K562 (cell line): ENCODE measurements around the gene KMT5C. TPM values are rescaled to one million over a fixed set of nuclear protein-coding genes. Genes with fewer than 3 reads are reported as not detected.

Source experiments
- CEBPG ChIP-seq, 3 experiments: fragments of 200-800 bp in 1 of 3; sonication (Bioruptor generic) in 1 of 3; sonication (generic) in 1 of 3; formaldehyde crosslinking in 1 of 3; IDR thresholded peaks in 2 of 3; conservative IDR thresholded peaks in 1 of 3; 2 replicates each; pipeline versions ENCODE4 v1.6.1 to v1.8.0; 2016 to 2022; ENCODE audit warnings: missing compliant biosample characterization in 2 of 3, missing genetic modification characterization in 2 of 3, mild to moderate bottlenecking in 1 of 3, missing genetic modification reagents in 1 of 3
- EWSR1 ChIP-seq: fragments of 450-650 bp; IDR thresholded peaks from 2 replicates; pipeline ENCODE4 v1.6.1; 2018; ENCODE audit warnings: borderline replicate concordance, mild to moderate bottlenecking, low read depth, moderate library complexity; ENCODE audit not compliant: partially characterized antibody
- HSF4 ChIP-seq: fragments of 250-450 bp; sonication (Bioruptor Pico); IDR thresholded peaks from 2 replicates; pipeline ENCODE4 v2.1.2; 2022; ENCODE audit warnings: mild to moderate bottlenecking, moderate library complexity, borderline replicate concordance
- MAZ ChIP-seq, 2 experiments: fragments of 450-650 bp in 1 of 2; sonication (generic) in 1 of 2; formaldehyde crosslinking; IDR thresholded peaks in 1 of 2; conservative IDR thresholded peaks in 1 of 2; 2 replicates each; pipeline versions ENCODE4 v1.4.0 to v1.5.0; 2020; ENCODE audit warnings: mild to moderate bottlenecking in 1 of 2, missing genetic modification reagents in 1 of 2
- NCOA1 ChIP-seq: fragments of 450-650 bp; IDR thresholded peaks from 2 replicates; pipeline ENCODE4 v1.6.1; 2016; ENCODE audit warnings: low read depth
- NEUROD1 ChIP-seq: fragments of 150-350 bp; IDR thresholded peaks from 2 replicates; pipeline ENCODE4 v1.6.1; 2014; ENCODE audit warnings: borderline replicate concordance, low read length, low read depth; ENCODE audit not compliant: partially characterized antibody
- NR2C1 ChIP-seq, 2 experiments: fragments of 450-650 bp; IDR thresholded peaks; 2 replicates each; pipeline ENCODE4 v1.6.1; 2017; ENCODE audit warnings: mild to moderate bottlenecking in 2 of 2, antibody characterized with exemption in 1 of 2, inconsistent platforms in 1 of 2, missing compliant biosample characterization in 1 of 2, missing genetic modification characterization in 1 of 2
- PCBP1 ChIP-seq: fragments of 200-400 bp; formaldehyde crosslinking; IDR thresholded peaks from 2 replicates; pipeline ENCODE4 v1.6.1; 2018; ENCODE audit warnings: mild to moderate bottlenecking, low read depth, low read length; ENCODE audit not compliant: poor library complexity, severe bottlenecking
- PPARD ChIP-seq: fragments of 250-450 bp; sonication (Bioruptor Pico); IDR thresholded peaks from 2 replicates; pipeline ENCODE4 v1.8.0; 2022; ENCODE audit warnings: inconsistent platforms, mild to moderate bottlenecking, moderate library complexity
- SMC3 ChIP-seq: conservative IDR thresholded peaks from 2 replicates; pipeline ENCODE4 v1.6.1; 2011; ENCODE audit warnings: low read depth, low read length, improper control_type of control experiment; ENCODE audit not compliant: insufficient read depth
- SNIP1 ChIP-seq: fragments of 450-650 bp; IDR thresholded peaks from 2 replicates; pipeline ENCODE4 v1.7.1; 2017; ENCODE audit warnings: low read depth, mild to moderate bottlenecking
- TAF7 ChIP-seq: fragments of 450-650 bp; IDR thresholded peaks from 2 replicates; pipeline ENCODE4 v1.6.1; 2016; ENCODE audit warnings: missing genetic modification characterization, missing compliant biosample characterization
- TCFL5 ChIP-seq: fragments of 250-450 bp; sonication (Bioruptor Pico); conservative IDR thresholded peaks from 2 replicates; pipeline ENCODE4 v1.6.1; 2021; ENCODE audit warnings: mild to moderate bottlenecking, moderate library complexity, matching md5 sums
- TEAD1 ChIP-seq, 2 experiments: fragments of 450-650 bp in 1 of 2; sonication (generic) in 1 of 2; formaldehyde crosslinking; IDR thresholded peaks; 2 replicates each; pipeline versions ENCODE4 v1.4.0 to v1.8.0; 2020 to 2022; ENCODE audit warnings: mild to moderate bottlenecking in 2 of 2, missing genetic modification reagents in 1 of 2
- TSHZ1 ChIP-seq: fragments of 250-450 bp; sonication (Bioruptor Pico); IDR thresholded peaks from 2 replicates; pipeline ENCODE4 v1.4.0; 2020; ENCODE audit warnings: mild to moderate bottlenecking, moderate library complexity
- XRCC4 ChIP-seq: IDR thresholded peaks from one replicate; pipeline ENCODE4 v1.6.1; 2011; ENCODE audit not compliant: insufficient read depth, insufficient read length; ENCODE audit errors: extremely low read depth
- ZNF184 ChIP-seq: sonication (generic); formaldehyde crosslinking; IDR thresholded peaks from 2 replicates; pipeline ENCODE4 v1.5.0; 2020; ENCODE audit warnings: missing genetic modification reagents
- ZNF23 ChIP-seq: fragments of 250-450 bp; sonication (Bioruptor Pico); IDR thresholded peaks from 2 replicates; pipeline ENCODE4 v1.4.0; 2020; ENCODE audit warnings: mild to moderate bottlenecking
- ZNF280A ChIP-seq: fragments of 450-650 bp; IDR thresholded peaks from 2 replicates; pipeline ENCODE4 v1.6.1; 2018; ENCODE audit warnings: mild to moderate bottlenecking, low read depth; ENCODE audit not compliant: partially characterized antibody
- ZNF282 ChIP-seq: sonication (generic); formaldehyde crosslinking; IDR thresholded peaks from 2 replicates; pipeline ENCODE4 v1.8.1; 2023; ENCODE audit warnings: missing genetic modification reagents
- ZNF3 ChIP-seq: fragments of 250-450 bp; sonication (Bioruptor Pico); IDR thresholded peaks from 2 replicates; pipeline ENCODE4 v1.5.0; 2021; ENCODE audit warnings: mild to moderate bottlenecking, moderate library complexity
- ZSCAN32 ChIP-seq: fragments of 450-650 bp; formaldehyde crosslinking; IDR thresholded peaks from 2 replicates; pipeline ENCODE4 v1.4.0; 2020; ENCODE audit warnings: mild to moderate bottlenecking, moderate library complexity
- polyA plus RNA-seq, 8 experiments: library from polyadenylated mRNA; depleted of rRNA in 4 of 8; stranded (reverse) in 5 of 8; unstranded in 3 of 8; fragments of >200 nt; fragmentation: Nextera tagmentation in 2 of 8; fragmentation: Illumina TruSeq in 1 of 8; extraction: Ambion mirVana in 2 of 8; extraction: Trizol in 1 of 8; gene quantifications; 2 replicates each; pipeline versions ENCODE4 v1.2.1 to v1.2.3, GENCODE V29; 2011 to 2014; ENCODE audit warnings: inconsistent platforms in 1 of 8, missing spikeins in 1 of 8
- total RNA-seq, 7 experiments: library from RNA; depleted of rRNA in 6 of 7; stranded (reverse); fragments of >200 nt in 6 of 7; fragmentation: Illumina TruSeq in 2 of 7; extraction: Trizol in 2 of 7; gene quantifications; 2 replicates each; pipeline versions ENCODE4 v1.2.1 to v1.2.3, GENCODE V29; 2011 to 2021; ENCODE audit warnings: low replicate concordance in 1 of 7

Gene KMT5C
- total and polyA plus RNA-seq, 9 of the 15 experiments (the other 6 are each of a cell fraction or from before 2014, with no cell fraction given), result 0.15 to 53.5 (median 16.6) TPM

GRCh38 chr19:55341595-55342531, 2.2 kb downstream of the KMT5C start (continued):
- TF ChIP-seq NCOA1 (no peak), TSHZ1 (CRISPR knock-in tag) (no peak), MAZ (CRISPR knock-in tag; conservative IDR thresholded peaks at IDR 0.05 in 1 of 2, IDR thresholded peaks at IDR 0.05 in 1 of 2) (no peak), EWSR1 (no peak), ZNF184 (CRISPR knock-in tag) (no peak), XRCC4 (no peak), ZNF280A (no peak), TAF7 (no peak), SNIP1 (no peak), ZSCAN32 (CRISPR knock-in tag) (no peak), SMC3 (no peak), TCFL5 (CRISPR knock-in tag) (no peak), ZNF23 (CRISPR knock-in tag) (no peak), PPARD (no peak), NEUROD1 (no peak), PCBP1 (peak; percentile 66), ZNF3 (CRISPR knock-in tag) (no peak), TEAD1 (CRISPR knock-in tag; IDR thresholded peaks at IDR 0.05) (peak in 1 of 2 experiments; percentile 39; a peak in 1 of 4 replicates), CEBPG (CRISPR knock-in tag; IDR thresholded peaks at IDR 0.05) (peak; percentile 9; the same call in 1 of the 2 replicates), CEBPG (tag; conservative IDR thresholded peaks at IDR 0.05 in 1 of 2, IDR thresholded peaks at IDR 0.05 in 1 of 2) (no peak), HSF4 (CRISPR knock-in tag) (no peak), NR2C1 (IDR thresholded peaks at IDR 0.05) (no peak), NR2C1 (tag; IDR thresholded peaks at IDR 0.05) (no peak), ZNF282 (CRISPR knock-in tag) (no peak)
